Fibroblast of lung (primary cell): Measurements from ENCODE around the gene FBXO4.

Source experiments
- CTCF ChIP-seq, 2 donors: IDR thresholded peaks in 1 of 2; conservative IDR thresholded peaks in 1 of 2; 1 replicate in 1 of 2; 2 replicates in 1 of 2; pipeline ENCODE4 v1.5.1; 2011 to 2012; ENCODE audit warnings: low read length in 2 of 2, control low read depth in 1 of 2, inconsistent platforms in 1 of 2, low read depth in 1 of 2, mild to moderate bottlenecking in 1 of 2
- EZH2 ChIP-seq: IDR thresholded peaks from 2 replicates; pipeline ENCODE4 v1.5.1; 2012; ENCODE audit warnings: low read length, control low read depth, mild to moderate bottlenecking; ENCODE audit errors: missing control alignments

- no peak for TF ChIP-seq EZH2
- TF ChIP-seq CTCF (conservative IDR thresholded peaks at IDR 0.05 in 1 of 2, IDR thresholded peaks at IDR 0.05 in 1 of 2; ENCODE audit: low read depth in 1 of 2, low read length in 2 of 2): no peak
Measured at GRCh38 chr5:41960481-41960880, 35.4 kb downstream of the FBXO4 start.
